Astrocyte of the spinal cord (primary cell): Measurements from ENCODE around the gene PMVK.

Experiments
- DNase-seq: peaks from one replicate; pipeline ENCODE4 v3.0.0; 2011; ENCODE audit warnings: low read depth, low spot score
- H3K4me3 ChIP-seq: 2 replicates; pipeline ENCODE4 v1.5.1; 2011; ENCODE audit warnings: low read depth, mild to moderate bottlenecking, low read length, moderate library complexity
- CTCF ChIP-seq: IDR thresholded peaks from 2 replicates; pipeline ENCODE4 v1.5.1; 2012; ENCODE audit warnings: low read depth, mild to moderate bottlenecking, low read length, inconsistent platforms
- in situ Hi-C: cut with HindIII; loops from 2 replicates; pipeline ENCODE4 v1.10.0; 2017; ENCODE audit warnings: low sequenced_read_pairs

The PMVK gene

GRCh38 chr1:154948079-154948478 is 11.6 kb upstream of the PMVK start:
- no peak for DNase-seq
- H3K4me3 ChIP-seq, result no peak overlapping the region
- in situ Hi-C loops, result no loop called here
- TF ChIP-seq CTCF, result no peak

- in situ Hi-C loops, result no loop called here
- no peak overlapping the region for H3K4me3 ChIP-seq
- TF ChIP-seq CTCF, result no peak
- no peak for DNase-seq
Measured at GRCh38 chr1:154945962-154946850, 9.7 kb upstream of the PMVK start.

GRCh38 chr1:154945160-154945961 is 8.8 kb upstream of the PMVK start:
- in situ Hi-C loops, result no loop called here
- no peak for DNase-seq
- no peak overlapping the region for H3K4me3 ChIP-seq
- TF ChIP-seq CTCF, result no peak

GRCh38 chr1:154944401-154945159 is 8.1 kb upstream of the PMVK start:
- no peak for TF ChIP-seq CTCF
- H3K4me3 ChIP-seq, result no peak overlapping the region
- no peak for DNase-seq
- in situ Hi-C loops, result no loop called here

- in situ Hi-C loops, result no loop called here
- peak; percentile 18 for DNase-seq
- peak; percentile 91 for TF ChIP-seq CTCF
- no peak overlapping the region for H3K4me3 ChIP-seq
Measured at GRCh38 chr1:154943649-154944400, 7.3 kb upstream of the PMVK start.
